Lower leg skin (tissue), 3 donors: ENCODE measurements around the gene FBXW8.

Experiments used
- POLR2A ChIP-seq, 2 donors: fragments of 450-650 bp; IDR thresholded peaks; one replicate each; pipeline ENCODE4 v1.6.1; 2016 to 2017; ENCODE audit warnings: antibody characterized with exemption in 2 of 2, mild to moderate bottlenecking in 1 of 2, moderate library complexity in 1 of 2
- TF ChIP-seq, protein P1 (sequence below), 3 donors: fragments of 450-650 bp; IDR thresholded peaks; one replicate each; pipeline ENCODE4 v1.5.1; 2016; ENCODE audit warnings: antibody characterized with exemption in 3 of 3, mild to moderate bottlenecking in 3 of 3, moderate library complexity in 2 of 3

DNA sequence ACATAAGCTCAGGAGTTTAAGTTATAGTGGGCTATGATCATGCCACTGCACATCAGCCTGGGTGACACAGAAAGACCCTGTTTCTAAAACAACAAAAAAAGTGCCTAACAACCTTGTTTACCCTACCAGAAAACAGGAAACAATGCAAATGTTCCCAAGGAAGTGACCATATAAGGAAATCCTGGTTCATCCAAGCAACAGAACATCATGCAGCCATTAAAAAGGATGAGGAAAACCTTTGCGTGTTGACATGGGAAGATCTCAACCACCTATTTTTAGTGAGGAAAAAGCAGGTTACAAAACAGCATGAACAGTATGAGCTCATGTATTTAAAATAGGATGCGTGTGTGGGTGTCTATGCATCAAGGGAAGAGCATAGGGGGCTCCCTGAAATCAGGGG lies 43.2 kb upstream of the FBXW8 start:
- TF ChIP-seq POLR2A (IDR thresholded peaks at IDR 0.05), result no peak
- TF ChIP-seq, protein P1, sequence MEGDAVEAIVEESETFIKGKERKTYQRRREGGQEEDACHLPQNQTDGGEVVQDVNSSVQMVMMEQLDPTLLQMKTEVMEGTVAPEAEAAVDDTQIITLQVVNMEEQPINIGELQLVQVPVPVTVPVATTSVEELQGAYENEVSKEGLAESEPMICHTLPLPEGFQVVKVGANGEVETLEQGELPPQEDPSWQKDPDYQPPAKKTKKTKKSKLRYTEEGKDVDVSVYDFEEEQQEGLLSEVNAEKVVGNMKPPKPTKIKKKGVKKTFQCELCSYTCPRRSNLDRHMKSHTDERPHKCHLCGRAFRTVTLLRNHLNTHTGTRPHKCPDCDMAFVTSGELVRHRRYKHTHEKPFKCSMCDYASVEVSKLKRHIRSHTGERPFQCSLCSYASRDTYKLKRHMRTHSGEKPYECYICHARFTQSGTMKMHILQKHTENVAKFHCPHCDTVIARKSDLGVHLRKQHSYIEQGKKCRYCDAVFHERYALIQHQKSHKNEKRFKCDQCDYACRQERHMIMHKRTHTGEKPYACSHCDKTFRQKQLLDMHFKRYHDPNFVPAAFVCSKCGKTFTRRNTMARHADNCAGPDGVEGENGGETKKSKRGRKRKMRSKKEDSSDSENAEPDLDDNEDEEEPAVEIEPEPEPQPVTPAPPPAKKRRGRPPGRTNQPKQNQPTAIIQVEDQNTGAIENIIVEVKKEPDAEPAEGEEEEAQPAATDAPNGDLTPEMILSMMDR (IDR thresholded peaks at IDR 0.05), result no peak
